Esophagus squamous epithelium (tissue), 5 donors: ENCODE measurements around the gene GNRHR. TPM values are rescaled to one million over a fixed set of nuclear protein-coding genes. Genes with fewer than 3 reads are reported as not detected.

Experiments used
- DNase-seq: peaks from one replicate; lab custom pipeline; 2025; lab: John Stamatoyannopoulos, UW
- H3K27ac ChIP-seq, 4 donors: fragments of 200-600 bp; sonication (generic); one replicate each; pipeline ENCODE4 v1.5.1; 2016 to 2019; ENCODE audit warnings: mild to moderate bottlenecking in 1 of 4
- H3K27me3 ChIP-seq, 4 donors: fragments of 200-600 bp; sonication (generic); 1 replicate in 3 of 4; 2 replicates in 1 of 4; pipeline versions ENCODE4 v1.5.1 to v1.6.0; 2017 to 2021; ENCODE audit warnings: antibody characterized with exemption in 1 of 4
- H3K36me3 ChIP-seq, 3 donors: fragments of 200-600 bp; sonication (generic); one replicate each; pipeline ENCODE4 v1.5.1; 2016 to 2019
- H3K4me1 ChIP-seq, 3 donors: fragments of 200-600 bp; sonication (generic); one replicate each; pipeline ENCODE4 v1.5.1; 2017 to 2019
- H3K4me3 ChIP-seq, 4 donors: fragments of 200-600 bp; sonication (generic); 1 replicate in 3 of 4; 2 replicates in 1 of 4; pipeline ENCODE4 v1.5.1; 2016 to 2019; ENCODE audit warnings: mild to moderate bottlenecking in 2 of 4, moderate library complexity in 1 of 4
- H3K9me3 ChIP-seq, 3 donors: fragments of 200-600 bp; sonication (generic); one replicate each; pipeline ENCODE4 v1.5.1; 2016 to 2019
- CTCF ChIP-seq, 6 experiments: fragments of 450-650 bp in 4 of 6; fragments of 200-600 bp in 2 of 6; sonication (generic) in 2 of 6; IDR thresholded peaks; one replicate each; pipeline ENCODE4 v1.5.1; 2016 to 2019; ENCODE audit warnings: antibody characterized with exemption in 6 of 6, mild to moderate bottlenecking in 4 of 6, moderate library complexity in 4 of 6
- POLR2A ChIP-seq, 4 donors: fragments of 450-650 bp; IDR thresholded peaks; one replicate each; pipeline ENCODE4 v1.6.1; 2017; ENCODE audit warnings: antibody characterized with exemption in 4 of 4, mild to moderate bottlenecking in 4 of 4, moderate library complexity in 3 of 4
- WGBS, 2 donors: methylation state at CpG; one replicate each; pipeline ENCODE4 v1.1.5; 2018; 5-methylcytosine and 5-hydroxymethylcytosine counted together
- intact Hi-C: fragments of 100-400 bp; cut with DNase I; formaldehyde crosslinking; loops from one replicate; pipeline ENCODE4 v1.15.0; 2022
- total RNA-seq, 4 donors: library from RNA; depleted of rRNA; stranded (reverse); fragments of >200 nt; gene quantifications; one replicate each; pipeline ENCODE4 v1.1.0, GENCODE V29; 2016
- donor health status: DM: yes; HTN: yes; CAD: no.

GNRHR gene
- total RNA-seq, 4 donors from 2014 or later: 0.19 to 1.2 (median 0.51) TPM

GRCh38 chr4:67719953-67720617, 34.1 kb downstream of the GNRHR start:
- no peak overlapping the region for H3K4me3 ChIP-seq
- peaks cover 0 to 15% (median 0%) of the 10 kb centered on the region in 3 donors for H3K36me3 ChIP-seq
- intact Hi-C loops: no loop called here
- H3K27me3 ChIP-seq: no peaks in the 10 kb centered on the region
- DNase-seq: no peak
- H3K9me3 ChIP-seq: no peaks in the 10 kb centered on the region
- WGBS, 2 donors: 92 to 100% methylated on average over 2 to 3 of the region's 3 CpGs
- H3K4me1 ChIP-seq: peaks cover 0 to 34% (median 10%) of the 10 kb centered on the region in 3 donors
- no peak overlapping the region for H3K27ac ChIP-seq
- TF ChIP-seq CTCF (IDR thresholded peaks at IDR 0.05): no peak
- TF ChIP-seq POLR2A (IDR thresholded peaks at IDR 0.05): no peak

DNA sequence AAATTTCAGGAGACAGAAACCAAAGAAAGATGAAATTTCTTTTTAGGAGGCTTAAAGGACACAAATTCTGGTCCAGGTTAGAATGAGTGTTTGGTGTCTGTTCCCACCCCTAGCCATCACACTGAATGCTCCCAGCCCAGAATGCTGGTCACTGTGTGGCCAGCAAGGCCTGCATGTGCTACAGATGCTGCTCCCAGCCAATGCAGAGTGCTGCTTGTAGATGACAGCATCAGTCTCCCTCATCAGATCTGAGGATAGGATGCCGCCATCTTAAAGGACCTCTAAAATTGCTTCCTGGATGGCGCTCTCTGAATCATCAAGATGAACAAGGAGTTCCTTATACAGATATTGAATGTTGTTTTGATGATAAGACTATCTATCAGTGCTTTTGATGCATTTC, 35.3 kb downstream of the GNRHR start:
- WGBS, 2 donors: 100% methylated on average over 2 of the region's 2 CpGs

DNA sequence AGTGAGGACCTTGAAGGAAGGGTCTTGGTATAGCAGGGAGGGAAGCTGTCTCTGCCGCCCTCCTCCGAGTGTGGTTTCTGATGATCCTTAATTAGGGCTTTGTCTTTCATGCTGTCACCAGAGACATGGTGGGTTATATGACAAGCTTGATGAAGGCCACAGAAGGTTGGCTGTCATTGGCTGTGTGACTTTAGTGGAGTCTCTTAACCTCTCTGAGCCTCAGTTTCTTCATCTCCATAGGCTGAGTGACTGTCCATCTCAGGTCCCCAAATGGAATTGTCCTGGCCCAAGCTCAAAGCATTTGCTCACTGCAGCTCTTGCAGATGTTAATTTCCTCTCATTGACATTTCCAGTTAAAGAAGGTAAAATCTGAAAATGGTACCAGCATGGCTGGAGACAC, 36.6 kb downstream of the GNRHR start:
- Histone ChIP-seq H3K4me1 (peaks cover 8 to 34% (median 12%) of the 10 kb centered on the region in 3 donors), H3K36me3 (peaks cover 0 to 15% (median 0%) of the 10 kb centered on the region in 3 donors), H3K27me3 (no peaks in the 10 kb centered on the region), H3K27ac (no peak overlapping the region), H3K4me3 (no peak overlapping the region), H3K9me3 (no peaks in the 10 kb centered on the region)
- DNase-seq: no peak
- intact Hi-C loops: no loop called here
- 93 to 100% methylated on average over 2 of the region's 2 CpGs for WGBS, 2 donors
- no peak for TF ChIP-seq CTCF (IDR thresholded peaks at IDR 0.05)

More for the DNA sequence above, 35.3 kb downstream of the GNRHR start:
- TF ChIP-seq POLR2A (IDR thresholded peaks at IDR 0.05) (no peak), CTCF (IDR thresholded peaks at IDR 0.05) (no peak)
- Histone ChIP-seq H3K27ac (no peak overlapping the region), H3K36me3 (peaks cover 0 to 15% (median 0%) of the 10 kb centered on the region in 3 donors), H3K9me3 (no peaks in the 10 kb centered on the region), H3K4me3 (no peak overlapping the region), H3K4me1 (peaks cover 0 to 29% (median 9%) of the 10 kb centered on the region in 3 donors), H3K27me3 (no peaks in the 10 kb centered on the region)
- no peak for DNase-seq
- intact Hi-C loops: no loop called here

DNA sequence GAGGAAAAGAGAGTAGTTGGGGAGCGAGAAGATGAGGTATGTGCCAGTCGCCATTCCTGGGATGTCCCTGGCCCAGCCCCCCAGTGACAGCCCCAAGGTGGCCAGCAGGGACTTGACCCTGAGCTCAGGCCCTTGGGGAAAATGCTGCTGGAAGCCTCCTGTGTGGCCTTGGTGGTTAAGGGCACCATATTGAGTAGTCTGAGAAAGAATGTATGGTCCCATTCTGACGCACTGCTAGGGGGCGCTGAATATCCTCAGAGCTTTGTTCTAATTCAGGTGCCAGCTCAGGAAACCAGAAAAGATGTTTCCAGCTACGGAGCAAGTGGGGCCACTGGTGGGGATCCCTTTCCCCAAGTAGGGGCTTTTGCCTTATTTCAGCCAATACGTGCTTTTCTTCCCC, 39.2 kb downstream of the GNRHR start:
- no peak overlapping the region for H3K27ac ChIP-seq
- peaks cover 8 to 32% (median 16%) of the 10 kb centered on the region in 3 donors for H3K4me1 ChIP-seq
- TF ChIP-seq POLR2A (IDR thresholded peaks at IDR 0.05) (no peak), CTCF (IDR thresholded peaks at IDR 0.05) (no peak)
- H3K27me3 ChIP-seq: no peaks in the 10 kb centered on the region
- H3K4me3 ChIP-seq: no peak overlapping the region
- H3K36me3 ChIP-seq: peaks cover 0 to under 1% (median 0%) of the 10 kb centered on the region in 3 donors
- intact Hi-C loops: no loop called here
- no peak for DNase-seq
- H3K9me3 ChIP-seq: no peaks in the 10 kb centered on the region
- 92 to 99% methylated on average over 4 to 5 of the region's 6 CpGs for WGBS, 2 donors

- intact Hi-C loops: no loop called here
- H3K4me3 ChIP-seq: no peak overlapping the region
- peaks cover 8 to 32% (median 16%) of the 10 kb centered on the region in 3 donors for H3K4me1 ChIP-seq
- TF ChIP-seq CTCF (IDR thresholded peaks at IDR 0.05) (no peak), POLR2A (IDR thresholded peaks at IDR 0.05) (no peak)
- 80 to 88% methylated on average over 1 of the region's 1 CpG for WGBS, 2 donors
- H3K36me3 ChIP-seq: no peaks in the 10 kb centered on the region
- DNase-seq: no peak
- H3K9me3 ChIP-seq: no peaks in the 10 kb centered on the region
- no peaks in the 10 kb centered on the region for H3K27me3 ChIP-seq
- peak overlapping the region in 1 of 4 donors; percentile 64 for H3K27ac ChIP-seq
These were observed 40.0 kb downstream of the GNRHR start for GRCh38 chr4:67714248-67714583.
